Sigmoid colon (tissue), 4 donors: ENCODE data around the gene MLLT3.

Source experiments
- CTCF ChIP-seq, 4 experiments: fragments of 450-650 bp in 3 of 4; fragments of 200-600 bp in 1 of 4; IDR thresholded peaks; one replicate each; pipeline ENCODE4 v1.5.1; 2016 to 2019; ENCODE audit warnings: antibody characterized with exemption in 4 of 4, mild to moderate bottlenecking in 3 of 4, moderate library complexity in 2 of 4
- POLR2A ChIP-seq, 2 donors: fragments of 450-650 bp; IDR thresholded peaks; one replicate each; pipeline ENCODE4 v1.6.1; 2016; ENCODE audit warnings: antibody characterized with exemption in 2 of 2, mild to moderate bottlenecking in 2 of 2, moderate library complexity in 2 of 2
- POLR2AphosphoS5 ChIP-seq, 4 donors: sonication (generic); formaldehyde crosslinking; IDR thresholded peaks; one replicate each; pipeline ENCODE4 v1.6.1; 2017; ENCODE audit warnings: antibody characterized with exemption in 4 of 4

GRCh38 chr9:20512106-20512505 is 110.2 kb downstream of the MLLT3 start:
- no peak for TF ChIP-seq CTCF (IDR thresholded peaks at IDR 0.05)
- TF ChIP-seq POLR2A (IDR thresholded peaks at IDR 0.05), result no peak
- no peak for TF ChIP-seq POLR2AphosphoS5 (IDR thresholded peaks at IDR 0.05)
